Upper lobe of right lung (tissue), 1 donor: ENCODE data around the gene COL6A2. TPM values are rescaled to one million over a fixed set of nuclear protein-coding genes. Genes with fewer than 3 reads are reported as not detected.
A peak's percentile ranks its signal among the peaks of the same experiment; 100 is the strongest.
"Not testable (repeated sequence)": the region's sequence is repeated elsewhere in the genome, so short reads cannot be mapped to it uniquely, and the experiment has no call there.

Experiments used
- ATAC-seq: fragments of 200-7000 bp; cut with Tn5 transposase; one replicate; pipeline ENCODE4 v1.9.1; 2020; ENCODE audit warnings: mild to moderate bottlenecking, moderate library complexity
- DNase-seq: peaks from one replicate; pipeline ENCODE4 v3.0.0-alpha.2; 2020
- H3K27ac ChIP-seq: fragments of 200-600 bp; one replicate; pipeline ENCODE4 v1.8.0; 2022
- H3K27me3 ChIP-seq: fragments of 200-600 bp; one replicate; pipeline ENCODE4 v1.8.0; 2022; ENCODE audit warnings: mild to moderate bottlenecking
- H3K36me3 ChIP-seq: fragments of 200-600 bp; one replicate; pipeline ENCODE4 v1.8.0; 2022
- H3K4me1 ChIP-seq: fragments of 200-600 bp; one replicate; pipeline ENCODE4 v1.8.0; 2022
- H3K4me3 ChIP-seq: fragments of 200-600 bp; one replicate; pipeline ENCODE4 v1.8.0; 2022; ENCODE audit warnings: mild to moderate bottlenecking
- H3K9me3 ChIP-seq: fragments of 200-600 bp; one replicate; pipeline ENCODE4 v1.8.0; 2022
- CTCF ChIP-seq: fragments of 200-600 bp; IDR thresholded peaks from one replicate; pipeline ENCODE4 v1.8.0; 2022; ENCODE audit warnings: antibody characterized with exemption
- intact Hi-C: fragments of 100-400 bp; cut with DNase I; formaldehyde crosslinking; loops from one replicate; pipeline ENCODE4 v1.11.0; 2022
- total RNA-seq: library from RNA; stranded (reverse); fragmentation: NEBNext Ultra II Directional; extraction: Animal tissue kit (Norgen Biotek cat#: 25700); gene quantifications from one replicate; pipeline ENCODE4 v1.2.1, GENCODE V29; 2021
- donor health status: DM: no; HTN: yes; CAD: no; lungs with severe emphysema.

The COL6A2 gene
- total RNA-seq, 1 donor from 2014 or later, result 269 TPM

- H3K36me3 ChIP-seq, result no peaks in the 10 kb centered on the region
- H3K4me3 ChIP-seq, result no peak overlapping the region
- no peaks in the 10 kb centered on the region for H3K4me1 ChIP-seq
- no peak for DNase-seq
- TF ChIP-seq CTCF, result no peak
- intact Hi-C loops, result no loop called here
- no peaks in the 10 kb centered on the region for H3K27me3 ChIP-seq
- no peak for ATAC-seq
- H3K27ac ChIP-seq, result no peak overlapping the region
- no peaks in the 10 kb centered on the region for H3K9me3 ChIP-seq
These were observed 13.2 kb upstream of the COL6A2 start for GRCh38 chr21:46084709-46085108.

- DNase-seq, H3K4me3 ChIP-seq, H3K9me3 ChIP-seq, H3K27ac ChIP-seq, H3K36me3 ChIP-seq, H3K27me3 ChIP-seq, intact Hi-C loops, H3K4me1 ChIP-seq, ATAC-seq: not testable (repeated sequence)
These were observed 12.7 kb upstream of the COL6A2 start for GRCh38 chr21:46085259-46085658.

- H3K27ac ChIP-seq, result no peak overlapping the region
- ATAC-seq, result no peak
- no peak for DNase-seq
- no peaks in the 10 kb centered on the region for H3K4me1 ChIP-seq
- TF ChIP-seq CTCF, result no peak
- intact Hi-C loops, result no loop called here
- H3K27me3 ChIP-seq, result no peaks in the 10 kb centered on the region
- H3K9me3 ChIP-seq, result no peaks in the 10 kb centered on the region
- H3K4me3 ChIP-seq, result no peak overlapping the region
- no peaks in the 10 kb centered on the region for H3K36me3 ChIP-seq
These were observed 10.3 kb upstream of the COL6A2 start for GRCh38 chr21:46087641-46088040.

GRCh38 chr21:46088189-46088588 is 9.7 kb upstream of the COL6A2 start:
- Histone ChIP-seq H3K36me3 (no peaks in the 10 kb centered on the region), H3K4me3 (no peak overlapping the region), H3K27me3 (no peaks in the 10 kb centered on the region), H3K4me1 (peaks cover 5% of the 10 kb centered on the region), H3K27ac (no peak overlapping the region), H3K9me3 (no peaks in the 10 kb centered on the region)
- ATAC-seq (no peak), DNase-seq (no peak)
- intact Hi-C loops, result no loop called here
- no peak for TF ChIP-seq CTCF

GRCh38 chr21:46089285-46089684 is 8.6 kb upstream of the COL6A2 start:
- ATAC-seq, result no peak
- peak; percentile 12 for DNase-seq
- Histone ChIP-seq H3K36me3 (no peaks in the 10 kb centered on the region), H3K9me3 (no peaks in the 10 kb centered on the region), H3K4me1 (peaks cover 5% of the 10 kb centered on the region), H3K27ac (no peak overlapping the region), H3K4me3 (no peak overlapping the region), H3K27me3 (no peaks in the 10 kb centered on the region)
- intact Hi-C loops, result no loop called here
- TF ChIP-seq CTCF, result no peak

- Histone ChIP-seq H3K36me3 (no peaks in the 10 kb centered on the region), H3K4me3 (no peak overlapping the region), H3K27ac (no peak overlapping the region), H3K27me3 (no peaks in the 10 kb centered on the region), H3K9me3 (no peaks in the 10 kb centered on the region), H3K4me1 (peaks cover 5% of the 10 kb centered on the region)
- intact Hi-C loops, result loop anchor here (10.0 kb wide), 1 partner anchor 116 kb away; no protein-coding TSS in a partner anchor
- ATAC-seq (no peak), DNase-seq (no peak)
- no peak for TF ChIP-seq CTCF
These were observed 6.8 kb upstream of the COL6A2 start for GRCh38 chr21:46091118-46091517.
